HG03066 (cell line): ENCODE measurements around the gene SEMA7A.

Source experiments
- ATAC-seq: cut with Tn5 transposase; IDR thresholded peaks from one replicate; pipeline ENCODE4 v1.9.1; 2021; ENCODE audit warnings: low read depth; ENCODE audit not compliant: unreplicated experiment

Gene SEMA7A

DNA sequence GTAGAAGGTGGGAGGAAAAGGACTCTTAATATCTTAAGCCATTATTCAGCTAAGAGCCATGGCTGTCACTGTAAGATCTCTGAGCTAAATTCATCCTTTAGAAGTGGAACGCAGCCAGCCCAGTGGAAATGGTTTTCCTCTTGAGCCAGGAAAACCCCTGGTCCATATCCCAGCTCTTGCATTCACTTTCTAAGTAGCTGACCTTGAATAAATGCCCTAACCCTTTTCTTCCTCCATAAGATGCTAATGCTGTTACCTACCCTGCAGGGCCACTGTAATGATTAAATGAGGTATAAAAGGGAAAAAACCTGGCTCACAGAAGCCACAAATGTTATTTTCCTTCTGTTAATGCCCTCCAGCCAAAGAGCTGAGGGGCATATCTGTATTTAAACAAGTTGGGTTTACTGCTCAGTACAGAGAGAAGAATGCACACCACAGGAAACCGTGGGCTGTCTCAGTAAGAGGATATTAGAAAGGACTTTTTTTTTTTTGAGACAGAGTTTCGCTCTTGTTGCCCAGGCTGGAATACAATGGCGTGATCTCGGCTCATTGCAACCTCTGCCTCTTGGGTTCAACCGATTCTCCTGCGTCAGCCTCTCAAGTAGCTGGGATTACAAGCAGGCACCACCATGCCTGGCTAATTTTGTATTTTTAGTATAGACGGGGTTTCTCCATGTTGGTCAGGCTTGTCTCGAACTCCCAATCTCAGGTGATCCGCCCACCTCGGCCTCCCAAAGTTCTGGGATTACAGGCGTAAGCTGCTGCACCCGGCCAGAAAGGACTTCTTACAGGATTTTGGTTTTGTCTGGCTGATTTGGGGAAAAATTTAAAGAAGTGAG, 20.4 kb upstream of the SEMA7A start:
- no peak for ATAC-seq

DNA sequence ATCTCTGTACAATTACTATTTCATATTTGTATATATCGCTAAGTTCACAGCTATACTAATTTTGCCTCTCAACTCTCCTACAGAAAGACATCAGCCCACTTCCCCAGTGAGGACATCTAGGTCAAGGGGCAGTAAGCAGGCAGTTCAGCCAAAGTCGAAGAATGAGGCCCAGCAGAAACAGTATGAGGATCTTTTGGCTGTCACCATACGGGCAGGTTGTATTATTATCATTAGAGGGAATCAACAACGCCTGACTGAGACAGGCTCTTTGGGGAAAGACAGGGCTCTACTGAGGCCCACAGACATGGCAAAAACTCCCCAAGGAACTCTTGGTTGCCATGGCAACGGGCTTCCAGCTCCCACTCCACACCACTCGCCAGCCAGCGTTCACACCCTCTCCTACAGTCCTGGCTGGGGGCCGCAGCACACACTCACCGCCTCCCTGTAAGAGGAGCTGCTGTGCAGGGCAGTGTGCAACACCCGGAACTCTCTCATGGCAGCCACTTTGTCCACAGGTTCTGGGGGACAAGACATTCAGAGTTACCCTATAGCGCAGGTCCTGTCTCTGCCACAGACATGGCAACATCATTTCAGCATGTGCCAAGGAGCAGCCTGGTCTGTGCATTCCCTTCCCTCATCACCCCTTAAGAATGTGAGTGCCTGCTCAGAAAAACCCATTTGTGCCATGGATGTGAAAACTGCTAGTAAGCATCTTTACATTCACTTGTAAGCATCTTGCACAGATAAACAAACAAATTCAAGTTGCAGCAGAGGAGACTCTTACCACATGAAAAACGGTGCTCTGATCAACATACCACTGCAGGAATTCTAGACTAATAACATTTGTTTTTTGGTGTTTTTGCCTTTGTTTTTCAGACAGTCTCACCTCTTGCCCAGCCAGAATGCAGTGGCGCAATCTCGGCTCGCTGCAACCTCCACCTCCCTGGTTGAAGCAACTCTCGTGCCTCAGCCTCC, 18.4 kb upstream of the SEMA7A start:
- ATAC-seq = no peak

DNA sequence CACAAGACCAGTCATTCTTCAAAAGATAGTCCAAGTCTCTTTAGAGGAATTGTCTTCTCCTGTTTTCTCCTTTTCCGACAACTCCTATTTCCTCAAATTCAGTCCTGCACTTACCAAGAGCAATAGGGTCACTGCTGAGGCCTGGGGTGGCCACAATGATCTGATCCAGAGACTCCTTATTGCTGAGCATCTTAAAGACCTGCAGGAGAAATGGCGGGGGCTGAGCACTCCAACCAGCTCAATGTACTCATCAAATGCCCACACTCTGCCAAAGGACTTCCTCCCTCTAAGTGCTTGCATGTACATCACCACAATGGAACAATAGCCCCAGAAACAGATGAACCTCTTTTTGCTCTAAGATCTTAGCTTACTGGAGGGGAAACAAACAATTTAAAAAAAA, 17.6 kb upstream of the SEMA7A start:
- no peak for ATAC-seq

DNA sequence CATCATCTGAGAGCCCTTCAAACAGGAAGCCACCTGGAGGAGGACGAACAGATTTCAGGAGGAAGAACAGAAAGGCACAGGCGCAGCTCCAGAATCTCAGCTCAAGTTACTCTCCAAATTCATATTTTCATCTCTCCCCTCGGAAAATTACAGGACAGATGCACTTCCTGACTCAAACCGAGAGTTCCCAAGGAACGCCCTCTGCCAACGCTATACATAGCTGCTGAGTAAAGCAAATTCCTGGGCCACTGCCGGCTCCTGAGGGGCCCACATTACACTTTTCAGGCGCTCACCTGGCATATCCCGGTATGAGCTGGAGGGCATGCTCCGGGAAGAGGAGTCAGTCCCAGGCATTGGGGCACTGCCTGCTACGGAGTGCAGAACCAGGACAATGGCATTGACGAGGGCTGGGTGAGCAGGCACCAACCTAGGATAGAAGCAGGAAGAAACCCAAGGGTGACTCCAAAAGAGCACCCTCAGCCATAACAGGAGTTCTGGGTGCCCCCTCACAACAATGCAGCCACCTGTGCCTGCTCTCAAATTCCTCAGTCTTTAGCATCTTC, 16.0 kb upstream of the SEMA7A start:
- ATAC-seq = no peak

DNA sequence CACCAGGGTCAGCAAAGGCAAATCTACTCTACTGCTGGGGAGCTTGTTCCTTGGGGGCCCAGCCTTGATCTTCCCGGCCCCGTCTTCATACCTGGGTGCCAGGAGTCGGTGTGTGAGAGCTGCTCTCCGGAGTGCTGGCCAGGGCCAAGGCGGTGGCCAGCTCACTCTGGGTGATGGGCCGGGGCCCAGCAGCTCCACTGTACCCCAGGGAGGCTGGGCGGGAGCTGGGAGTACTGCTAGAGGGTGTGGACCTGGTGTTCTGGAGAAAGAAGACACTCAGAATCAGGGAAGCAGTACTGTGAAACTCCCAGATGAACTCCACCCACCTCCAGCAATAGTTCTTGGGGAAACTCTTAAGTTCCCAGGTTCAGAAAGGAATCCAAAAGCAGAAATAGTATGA, 15.3 kb upstream of the SEMA7A start:
- ATAC-seq = no peak

DNA sequence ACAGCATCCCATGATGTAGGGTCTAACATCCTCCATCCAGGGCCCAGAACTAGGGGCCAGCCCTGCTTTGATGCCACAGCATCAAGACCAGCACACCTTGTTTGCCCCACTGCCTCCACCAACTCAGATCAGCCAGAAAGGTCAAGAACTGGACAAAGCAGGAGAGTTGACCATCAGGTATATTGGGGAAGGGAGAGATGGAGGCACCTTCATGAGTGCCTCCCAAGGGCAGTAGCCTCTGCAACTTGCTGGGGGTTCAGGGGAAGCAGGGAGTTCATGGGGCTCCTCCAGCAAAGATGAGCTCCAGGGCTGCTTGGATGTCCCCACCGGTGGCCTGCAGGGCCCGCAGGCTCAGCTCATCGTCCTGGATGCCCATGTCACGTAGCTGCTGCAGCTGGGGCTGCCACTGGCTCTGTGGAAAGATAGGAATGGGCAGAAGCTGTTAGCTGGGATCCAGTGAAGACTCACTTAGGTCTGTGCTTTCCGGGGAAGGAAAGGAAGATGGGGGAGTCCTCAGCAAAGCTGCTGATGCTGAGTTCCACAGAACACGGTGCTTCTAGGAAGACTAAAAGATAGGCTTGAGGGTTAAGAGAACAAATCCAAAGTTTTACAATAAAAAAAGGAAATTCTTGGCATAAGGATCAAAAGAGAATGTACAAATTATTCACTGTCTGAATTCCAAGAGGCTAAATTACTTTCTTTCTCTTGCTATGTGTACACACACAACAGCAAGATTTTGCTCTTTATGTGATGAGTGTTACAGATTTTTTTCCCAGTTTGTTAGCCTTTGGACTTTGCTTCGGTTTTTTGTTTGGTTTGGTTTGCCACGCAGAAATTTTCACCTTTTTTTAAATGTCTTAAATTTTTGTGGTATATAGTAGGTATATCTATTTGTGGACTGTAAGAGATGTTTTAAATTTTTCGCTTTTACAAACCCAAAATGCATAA, 12.3 kb upstream of the SEMA7A start:
- ATAC-seq = no peak

DNA sequence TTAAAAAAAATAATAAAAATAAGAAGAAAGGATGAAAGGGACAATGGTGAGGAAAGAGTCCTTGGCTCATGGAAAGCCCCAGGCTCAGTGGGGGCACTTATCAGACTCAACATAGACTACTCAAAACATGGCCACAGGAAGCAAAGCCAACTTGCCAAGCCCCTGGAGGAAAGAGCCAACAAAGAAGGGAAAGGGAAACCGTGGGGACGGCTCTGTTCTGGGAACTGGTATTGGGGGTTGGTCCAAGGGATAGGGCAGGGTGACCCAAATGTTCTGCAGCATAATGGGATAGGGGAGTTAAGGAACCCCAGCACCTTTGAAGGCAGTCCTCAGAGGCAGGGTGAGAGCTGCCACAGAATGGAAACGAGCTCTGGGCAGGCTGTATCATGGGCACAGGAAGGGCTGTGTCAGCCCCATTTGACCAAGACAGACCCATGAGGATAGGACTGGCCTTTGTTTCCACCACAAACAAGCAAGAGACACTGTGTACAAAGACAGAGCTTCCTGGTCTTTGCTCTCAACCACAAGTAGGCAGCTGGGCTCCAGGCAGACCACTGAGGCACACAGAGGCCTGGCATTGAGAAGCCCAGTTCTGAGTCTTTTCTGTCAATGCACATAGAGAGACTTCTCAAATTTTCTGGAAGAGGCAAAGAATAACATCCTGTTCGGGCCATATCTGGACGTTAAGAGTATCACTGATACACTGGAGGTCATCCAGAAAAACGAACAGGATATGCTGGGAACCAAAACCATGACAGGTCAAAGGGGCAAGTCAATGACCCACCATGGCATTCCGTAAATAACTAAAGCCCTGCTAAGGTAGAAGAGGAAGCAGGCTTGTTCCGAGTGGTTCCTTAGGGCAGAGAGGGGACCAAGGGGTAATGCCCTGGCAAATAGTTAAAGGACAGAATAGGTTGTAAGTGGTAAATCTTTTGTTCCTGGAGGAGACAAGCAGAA, 10.6 kb upstream of the SEMA7A start:
- ATAC-seq = no peak

DNA sequence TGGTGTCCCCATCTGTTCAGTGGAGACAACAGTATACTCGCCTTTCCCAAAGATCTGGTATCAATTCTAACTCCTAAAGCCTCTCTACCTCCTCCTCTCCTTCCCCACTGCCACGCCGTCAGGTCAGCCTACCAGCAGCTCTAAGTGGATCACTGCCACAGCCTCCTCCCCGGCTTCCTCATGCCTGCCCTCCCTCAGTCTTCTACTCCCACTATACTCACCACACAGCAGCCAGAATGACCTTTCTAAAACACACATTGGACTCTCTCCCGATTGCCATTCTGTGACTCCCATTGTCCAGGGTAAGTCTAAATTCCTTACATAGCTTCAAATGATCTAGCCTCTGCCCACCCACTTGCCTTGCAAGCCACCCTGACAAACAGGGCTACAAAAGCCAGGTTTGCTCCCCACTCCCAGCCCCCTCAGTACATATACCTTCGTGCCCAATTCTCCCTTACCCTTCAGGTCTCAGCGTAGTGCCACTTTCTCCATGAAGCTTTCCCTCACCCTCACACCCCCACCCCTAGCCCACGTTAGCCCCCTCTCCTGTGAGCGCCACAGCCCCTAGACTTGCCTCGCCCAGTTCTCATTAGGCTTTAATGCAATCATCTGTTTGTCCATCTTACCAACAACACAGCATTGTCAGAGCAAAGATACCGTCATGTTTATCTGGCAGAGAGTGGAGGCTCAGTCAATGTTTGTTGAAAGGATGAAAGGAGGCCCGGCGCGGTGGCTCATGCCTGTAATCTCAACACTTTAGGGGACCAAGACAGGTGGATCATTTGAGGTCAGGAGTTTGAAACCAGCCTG, 9.5 kb upstream of the SEMA7A start:
- ATAC-seq = no peak

DNA sequence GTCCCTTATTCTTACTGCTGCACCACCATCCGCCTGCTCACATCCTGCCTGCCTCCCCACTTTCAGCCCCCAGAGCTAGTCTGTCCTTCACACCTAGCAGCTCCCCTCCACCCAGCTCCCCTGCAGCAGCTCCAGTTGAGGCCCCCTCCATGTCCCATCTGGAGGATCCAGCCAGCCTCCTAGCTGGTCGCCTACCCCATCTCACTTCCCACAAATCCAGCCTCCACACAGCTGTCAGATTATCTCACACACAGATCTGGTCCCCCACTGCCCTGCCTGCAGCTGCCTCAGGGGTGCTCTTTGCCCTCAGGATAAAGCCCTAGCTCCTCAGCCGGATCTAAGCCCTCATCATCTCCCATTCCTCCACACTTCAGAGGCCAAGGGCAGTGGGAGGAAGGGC, 8.8 kb upstream of the SEMA7A start:
- ATAC-seq = no peak

DNA sequence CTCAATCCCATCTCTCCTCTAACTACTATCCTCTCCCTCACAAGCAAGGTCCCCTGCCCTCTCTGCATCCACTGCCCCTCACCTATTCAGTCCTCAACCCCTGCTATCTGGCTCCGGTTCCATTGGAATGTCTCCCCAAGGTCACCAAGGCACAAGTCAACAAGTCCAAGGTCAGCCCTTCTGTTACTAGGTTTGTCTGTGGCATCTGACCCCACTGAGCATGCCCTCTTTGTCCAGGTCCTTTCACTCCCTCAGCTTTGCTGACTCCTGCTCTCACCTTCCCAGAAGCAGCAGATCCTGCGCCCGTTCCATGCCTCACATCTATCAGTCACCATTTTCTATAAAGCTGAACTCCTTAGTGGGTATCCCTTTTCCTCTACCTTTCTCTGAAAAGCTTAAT, 8.3 kb upstream of the SEMA7A start:
- ATAC-seq = no peak

DNA sequence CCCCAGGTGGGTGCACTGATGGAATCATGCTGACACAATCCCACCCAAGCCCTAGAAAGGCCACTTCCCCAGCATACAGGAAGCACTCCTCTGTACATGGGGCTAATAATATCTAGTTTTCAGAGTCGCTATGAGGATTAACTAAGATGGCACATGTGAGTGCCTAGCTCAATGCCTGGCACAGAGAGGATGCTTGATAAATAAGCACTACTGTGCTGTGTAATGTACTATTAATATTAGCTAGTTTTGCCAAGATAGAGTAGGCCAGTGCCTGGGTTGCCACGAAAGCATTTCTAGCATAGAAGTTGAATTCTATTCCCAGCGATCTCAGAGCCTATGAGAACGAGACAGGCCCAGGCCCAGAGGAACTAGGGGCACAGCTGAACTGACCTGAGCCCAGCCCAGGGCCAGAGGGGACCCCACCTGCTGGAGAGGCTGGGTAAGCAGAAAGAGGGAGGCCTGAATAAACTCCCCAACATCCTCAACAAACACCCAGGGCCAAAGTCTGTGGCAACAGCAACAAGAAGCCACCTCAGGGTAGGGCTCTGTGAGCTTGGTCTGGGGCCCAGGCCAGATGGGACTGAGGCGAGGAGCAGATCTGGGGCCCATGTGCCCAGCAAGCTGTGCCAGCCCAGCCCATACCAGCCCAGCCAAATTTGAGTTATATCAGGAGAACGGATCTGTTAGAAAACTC, 7.6 kb upstream of the SEMA7A start:
- no peak for ATAC-seq

DNA sequence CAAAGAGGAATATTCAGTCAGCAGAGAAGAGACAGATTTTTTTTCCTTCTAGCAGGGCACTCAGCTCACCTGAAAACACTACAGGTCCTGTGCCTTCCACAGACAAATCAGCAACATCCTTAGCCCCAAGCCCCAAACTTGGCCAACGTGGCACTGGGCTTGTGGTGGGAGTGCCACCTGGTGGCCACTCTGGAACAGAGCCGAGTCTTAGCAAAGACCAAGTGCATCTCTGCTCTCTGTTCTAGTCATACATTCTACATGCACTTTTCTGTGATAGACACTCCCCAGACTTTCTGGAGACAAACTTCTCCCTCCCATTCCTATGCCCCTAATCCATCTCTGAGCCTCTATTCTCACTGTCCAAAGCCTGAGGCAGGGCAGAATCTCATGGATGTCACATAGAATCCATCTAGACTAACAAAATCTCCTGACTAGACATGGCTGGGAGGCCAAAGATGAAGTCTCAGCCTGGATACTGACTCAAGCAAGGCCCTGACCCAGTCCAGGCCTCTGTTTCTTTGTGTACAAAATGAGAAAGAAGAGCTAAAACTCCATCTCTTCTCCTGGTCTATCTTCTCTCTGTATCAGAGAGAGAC, 5.1 kb upstream of the SEMA7A start:
- ATAC-seq = no peak

DNA sequence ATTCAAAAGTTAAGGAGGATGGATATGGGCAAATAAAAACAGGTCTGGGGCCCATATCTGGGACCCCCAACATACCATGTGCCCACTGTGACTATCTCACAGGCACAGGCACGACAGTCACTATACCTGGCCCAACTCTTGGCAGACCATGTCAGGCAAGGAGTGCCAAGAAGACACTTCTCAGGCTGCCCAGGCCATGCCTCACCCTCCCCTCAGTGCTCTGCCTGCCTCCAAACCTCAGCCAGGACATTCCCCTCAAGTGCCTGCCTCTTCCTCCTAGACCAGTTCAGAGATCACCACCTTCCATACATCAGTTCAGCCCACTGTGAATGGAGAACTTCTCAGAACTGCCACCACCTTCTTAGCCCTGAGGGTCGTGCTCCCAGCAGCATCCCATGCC, 4.4 kb upstream of the SEMA7A start:
- no peak for ATAC-seq

DNA sequence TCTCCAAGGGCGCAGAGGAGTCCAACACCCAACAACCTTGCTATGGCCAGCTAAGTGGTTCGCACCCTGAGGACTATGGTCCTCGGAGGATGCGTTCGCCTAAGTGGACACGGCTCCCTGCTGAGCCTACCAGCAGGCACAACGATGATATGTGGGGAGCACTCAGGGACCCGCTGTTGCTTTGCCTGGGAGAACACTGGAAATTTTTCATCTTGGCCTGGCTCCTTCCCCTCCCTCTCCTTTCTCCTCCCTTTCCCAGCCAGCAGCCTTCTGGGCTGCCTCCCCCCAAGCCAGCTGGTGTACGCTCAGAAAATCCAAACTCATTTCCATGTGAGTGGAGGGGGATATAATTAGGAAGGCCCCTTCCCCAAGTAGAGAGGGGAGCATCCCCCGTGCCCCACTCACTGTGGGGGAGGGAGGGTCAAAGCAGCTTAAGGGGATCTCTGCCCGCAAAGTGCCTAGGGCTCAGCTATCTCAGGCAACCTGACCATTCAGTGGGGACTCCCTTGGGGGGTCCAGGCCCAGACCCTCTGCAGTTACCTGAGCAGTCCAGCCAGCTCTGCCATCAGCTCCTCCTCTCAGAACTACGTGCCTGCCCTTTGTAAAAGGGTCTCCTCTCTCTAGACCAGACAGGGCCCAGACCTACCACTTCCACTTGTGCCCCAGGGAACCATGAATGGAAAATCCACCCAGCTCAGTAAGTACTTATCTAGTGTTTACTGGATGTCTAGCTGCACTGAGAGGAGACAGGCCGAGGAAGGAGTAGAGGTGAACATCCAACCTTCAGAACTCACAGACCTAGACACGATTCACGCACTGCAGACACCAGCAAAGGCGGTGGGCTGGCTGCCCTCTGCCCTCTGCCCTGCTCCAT, 742 bp upstream of the SEMA7A start:
- no peak for ATAC-seq

DNA sequence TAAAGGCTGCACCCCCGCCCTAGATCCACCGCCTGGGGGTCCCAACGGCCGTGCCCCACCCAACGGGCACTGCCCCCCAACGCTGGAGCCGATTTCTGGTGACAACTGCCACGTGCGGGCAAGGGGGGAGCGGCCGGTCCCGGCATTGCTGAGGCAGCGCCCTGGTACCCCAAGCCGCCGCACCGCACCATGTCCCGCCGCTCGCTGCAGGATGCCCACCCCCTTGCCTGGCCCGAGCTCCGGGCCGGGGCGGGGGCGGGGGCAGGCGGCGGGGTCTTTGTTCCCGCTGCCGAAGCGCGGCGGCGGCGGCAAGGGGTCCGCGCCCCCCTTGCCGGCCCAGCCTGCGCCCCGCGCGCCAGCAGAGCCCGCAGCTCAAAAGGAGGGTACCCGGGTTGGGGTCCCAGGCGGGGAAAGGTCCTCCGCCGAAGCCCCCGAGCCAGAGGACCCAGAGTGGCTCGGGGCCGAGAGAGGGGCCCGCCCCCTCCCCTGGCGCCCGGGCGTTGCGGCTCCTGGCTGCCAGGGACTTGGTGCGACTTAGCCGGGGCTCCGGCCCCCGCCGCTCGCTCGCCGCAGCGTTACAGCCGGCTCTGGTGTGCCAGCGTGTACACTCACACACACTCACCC, 678 bp downstream of the SEMA7A start:
- no peak for ATAC-seq
